ENCODE data around the gene PLCB1. TPM values are rescaled to one million over a fixed set of nuclear protein-coding genes. Genes with fewer than 3 reads are reported as not detected.

Gene PLCB1
- total RNA-seq, 1 experiment from 2014 or later: not detected

DNA sequence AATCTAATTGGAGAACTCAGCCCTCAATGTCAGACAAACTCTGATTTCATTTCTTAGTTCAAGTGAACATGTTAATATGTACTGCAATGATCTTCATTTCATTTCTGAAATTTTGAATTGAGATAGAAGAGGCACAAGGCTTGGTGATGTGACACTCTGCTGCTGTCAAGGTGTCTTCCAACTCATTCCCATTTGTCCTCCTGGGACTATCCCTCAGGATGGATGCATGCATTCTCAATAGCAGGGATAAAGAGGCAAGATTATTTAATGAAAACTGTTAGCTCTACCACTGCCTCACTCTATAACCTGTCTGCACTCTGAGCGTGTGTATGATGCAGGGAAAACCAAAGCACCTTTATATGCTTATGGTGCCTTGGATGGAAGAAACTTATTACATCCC, 78.7 kb downstream of the PLCB1 start:
- Histone ChIP-seq H3K9me3 (ENCODE audit: insufficient read depth, low read depth) (no peaks in the 10 kb centered on the region), H2AFZ (no peak overlapping the region), H3F3A (ENCODE audit: insufficient read depth, low read depth) (0 out of 2 replicates have a peak, but pooled peaks cover 5% of the 10 kb centered on the region), H4K20me1 (ENCODE audit: insufficient read depth) (no peaks in the 10 kb centered on the region), H3K27me3 (ENCODE audit: insufficient read depth, low read depth) (peaks cover 8% of the 10 kb centered on the region; the same call in 1 of the 2 replicates), H3K4me1 (replicated peaks; ENCODE audit: insufficient read depth) (peaks cover 6% of the 10 kb centered on the region; the same call in 1 of the 2 replicates), H3K27ac (no peak overlapping the region), H3K4me3 (no peak overlapping the region), H3K79me2 (ENCODE audit: low read depth) (no peaks in the 10 kb centered on the region), H3K4me2 (no peak overlapping the region), H3K36me3 (ENCODE audit: low read depth) (no peaks in the 10 kb centered on the region), H3K9me2 (ENCODE audit: insufficient read depth) (0 out of 2 replicates have a peak, but pooled peaks cover 6% of the 10 kb centered on the region)
- DNase-seq: no peak
- BruUV-seq (replicated peaks): no TSS peak
- TF ChIP-seq EZH2 (IDR thresholded peaks at IDR 0.05; ENCODE audit: low read depth): no peak
- TF ChIP-seq, protein P1, sequence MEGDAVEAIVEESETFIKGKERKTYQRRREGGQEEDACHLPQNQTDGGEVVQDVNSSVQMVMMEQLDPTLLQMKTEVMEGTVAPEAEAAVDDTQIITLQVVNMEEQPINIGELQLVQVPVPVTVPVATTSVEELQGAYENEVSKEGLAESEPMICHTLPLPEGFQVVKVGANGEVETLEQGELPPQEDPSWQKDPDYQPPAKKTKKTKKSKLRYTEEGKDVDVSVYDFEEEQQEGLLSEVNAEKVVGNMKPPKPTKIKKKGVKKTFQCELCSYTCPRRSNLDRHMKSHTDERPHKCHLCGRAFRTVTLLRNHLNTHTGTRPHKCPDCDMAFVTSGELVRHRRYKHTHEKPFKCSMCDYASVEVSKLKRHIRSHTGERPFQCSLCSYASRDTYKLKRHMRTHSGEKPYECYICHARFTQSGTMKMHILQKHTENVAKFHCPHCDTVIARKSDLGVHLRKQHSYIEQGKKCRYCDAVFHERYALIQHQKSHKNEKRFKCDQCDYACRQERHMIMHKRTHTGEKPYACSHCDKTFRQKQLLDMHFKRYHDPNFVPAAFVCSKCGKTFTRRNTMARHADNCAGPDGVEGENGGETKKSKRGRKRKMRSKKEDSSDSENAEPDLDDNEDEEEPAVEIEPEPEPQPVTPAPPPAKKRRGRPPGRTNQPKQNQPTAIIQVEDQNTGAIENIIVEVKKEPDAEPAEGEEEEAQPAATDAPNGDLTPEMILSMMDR (conservative IDR thresholded peaks at IDR 0.05): no peak
- CTCF ChIA-PET: no interaction called here
- intact Hi-C loops (cut with micrococcal nuclease; ENCODE audit: unreplicated experiment): no loop called here
- POLR2A ChIA-PET (ENCODE audit: unreplicated experiment): no interaction called here

DNA sequence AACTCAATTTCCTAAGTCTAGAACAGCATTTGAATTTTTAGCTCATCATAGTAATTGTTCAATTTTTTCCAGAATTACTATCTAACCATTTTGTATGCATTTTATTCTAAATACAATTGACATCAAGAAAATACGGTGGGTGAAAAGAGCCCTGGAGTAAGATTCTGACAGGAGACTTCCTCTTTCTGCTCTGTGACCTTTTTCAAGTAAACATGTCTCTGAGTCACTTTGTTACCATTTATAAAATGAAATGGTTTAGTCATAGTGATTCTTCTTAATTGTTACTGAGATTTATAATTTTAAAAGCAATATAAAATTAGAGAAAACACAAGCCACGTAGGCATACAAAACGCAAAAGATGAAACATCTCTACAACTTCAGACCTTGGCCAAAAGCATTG, 80.2 kb downstream of the PLCB1 start:
- no peak overlapping the region for H3K4me3 ChIP-seq
- no peaks in the 10 kb centered on the region for H4K20me1 ChIP-seq (ENCODE audit: insufficient read depth)
- H3K9me3 ChIP-seq (ENCODE audit: insufficient read depth, low read depth): no peaks in the 10 kb centered on the region
- intact Hi-C loops (cut with micrococcal nuclease; ENCODE audit: unreplicated experiment): no loop called here
- no peak overlapping the region for H3K4me2 ChIP-seq
- ChIA-PET POLR2A (ENCODE audit: unreplicated experiment) (no interaction called here), CTCF (no interaction called here)
- no peaks in the 10 kb centered on the region for H3F3A ChIP-seq (ENCODE audit: insufficient read depth, low read depth)
- H3K4me1 ChIP-seq (replicated peaks; ENCODE audit: insufficient read depth): no peaks in the 10 kb centered on the region
- H3K79me2 ChIP-seq (ENCODE audit: low read depth): no peaks in the 10 kb centered on the region
- no peaks in the 10 kb centered on the region for H3K9me2 ChIP-seq (ENCODE audit: insufficient read depth)
- no TSS peak for BruUV-seq (replicated peaks)
- no peak for TF ChIP-seq EZH2 (IDR thresholded peaks at IDR 0.05; ENCODE audit: low read depth)
- TF ChIP-seq, protein P1 (conservative IDR thresholded peaks at IDR 0.05): no peak
- H3K36me3 ChIP-seq (ENCODE audit: low read depth): no peaks in the 10 kb centered on the region
- H3K27me3 ChIP-seq (ENCODE audit: insufficient read depth, low read depth): peaks cover 8% of the 10 kb centered on the region; the same call in 1 of the 2 replicates
- H2AFZ ChIP-seq: no peak overlapping the region
- H3K27ac ChIP-seq: no peak overlapping the region
- DNase-seq: no peak

DNA sequence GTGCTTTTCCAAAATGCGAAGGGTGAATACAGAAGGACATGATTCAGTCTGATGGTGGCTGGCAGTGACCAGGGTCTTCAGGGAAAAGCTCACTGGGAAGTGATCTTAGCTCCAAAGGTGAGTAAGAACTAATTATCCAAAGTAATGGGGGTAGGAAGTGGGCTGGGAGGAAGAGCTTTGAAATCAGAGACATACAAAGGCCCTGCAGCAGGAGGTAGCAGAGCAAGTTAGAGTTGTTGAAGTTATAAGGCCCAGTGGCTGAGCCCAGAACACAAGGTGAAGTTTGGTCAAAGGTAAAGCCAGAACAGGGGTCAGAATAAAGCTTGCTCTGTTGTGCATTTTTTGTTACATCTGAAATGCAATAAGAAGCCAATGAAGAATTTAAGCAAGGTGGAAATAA, 81.2 kb downstream of the PLCB1 start:
- no peaks in the 10 kb centered on the region for H4K20me1 ChIP-seq (ENCODE audit: insufficient read depth)
- no peaks in the 10 kb centered on the region for H3K36me3 ChIP-seq (ENCODE audit: low read depth)
- H3K9me3 ChIP-seq (ENCODE audit: insufficient read depth, low read depth): no peaks in the 10 kb centered on the region
- no peaks in the 10 kb centered on the region for H3K79me2 ChIP-seq (ENCODE audit: low read depth)
- H3K27ac ChIP-seq: no peak overlapping the region
- H3F3A ChIP-seq (ENCODE audit: insufficient read depth, low read depth): no peaks in the 10 kb centered on the region
- no peak overlapping the region for H3K4me2 ChIP-seq
- no peaks in the 10 kb centered on the region for H3K4me1 ChIP-seq (replicated peaks; ENCODE audit: insufficient read depth)
- no peak overlapping the region for H3K4me3 ChIP-seq
- TF ChIP-seq EZH2 (IDR thresholded peaks at IDR 0.05; ENCODE audit: low read depth): no peak
- ChIA-PET CTCF (no interaction called here), POLR2A (ENCODE audit: unreplicated experiment) (no interaction called here)
- no peaks in the 10 kb centered on the region for H3K9me2 ChIP-seq (ENCODE audit: insufficient read depth)
- no peak for DNase-seq
- no peak overlapping the region for H2AFZ ChIP-seq
- no TSS peak for BruUV-seq (replicated peaks)
- H3K27me3 ChIP-seq (ENCODE audit: insufficient read depth, low read depth): peaks cover 8% of the 10 kb centered on the region; the same call in 1 of the 2 replicates
- intact Hi-C loops (cut with micrococcal nuclease; ENCODE audit: unreplicated experiment): no loop called here

All from PC-9 (cell line).